ENCODE data around the gene GALNT9.
"Not testable (repeated sequence)": the region's sequence is repeated elsewhere in the genome, so short reads cannot be mapped to it uniquely, and the experiment has no call there.

Gene GALNT9

GRCh38 chr12:132358241-132359225, 29.1 kb upstream of the GALNT9 start:
- DNase-seq (ENCODE audit: low read depth, low spot score), result not testable (repeated sequence)

DNA sequence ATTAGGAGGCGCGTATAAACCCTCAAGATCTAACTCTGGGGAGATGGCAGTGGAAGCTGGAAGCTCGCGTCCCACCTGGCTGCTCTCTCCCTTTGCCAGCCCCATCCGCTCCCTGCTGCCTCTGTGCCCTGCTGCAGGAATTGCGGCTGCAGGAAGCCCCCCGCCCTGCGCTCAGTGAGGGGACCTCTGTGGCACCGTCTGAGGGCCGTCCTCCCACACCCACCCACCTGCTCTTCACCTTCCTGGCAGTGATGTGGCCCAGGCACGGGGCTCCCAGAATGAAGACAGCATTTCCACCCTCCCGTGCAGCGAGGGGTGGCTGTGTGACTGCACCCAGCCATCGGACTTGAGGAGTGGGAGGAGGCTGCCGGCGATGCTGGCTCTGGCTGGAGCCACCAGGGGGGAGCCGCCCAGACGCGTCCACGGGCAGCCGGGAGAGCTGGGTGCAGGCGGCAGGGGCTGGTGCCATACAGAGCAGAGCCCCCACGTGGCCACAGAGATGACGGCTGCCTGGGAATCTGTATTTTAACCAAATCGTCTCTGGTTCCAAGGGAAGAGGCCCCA, 28.3 kb upstream of the GALNT9 start:
- no peak for DNase-seq (ENCODE audit: low read depth, low spot score)

DNA sequence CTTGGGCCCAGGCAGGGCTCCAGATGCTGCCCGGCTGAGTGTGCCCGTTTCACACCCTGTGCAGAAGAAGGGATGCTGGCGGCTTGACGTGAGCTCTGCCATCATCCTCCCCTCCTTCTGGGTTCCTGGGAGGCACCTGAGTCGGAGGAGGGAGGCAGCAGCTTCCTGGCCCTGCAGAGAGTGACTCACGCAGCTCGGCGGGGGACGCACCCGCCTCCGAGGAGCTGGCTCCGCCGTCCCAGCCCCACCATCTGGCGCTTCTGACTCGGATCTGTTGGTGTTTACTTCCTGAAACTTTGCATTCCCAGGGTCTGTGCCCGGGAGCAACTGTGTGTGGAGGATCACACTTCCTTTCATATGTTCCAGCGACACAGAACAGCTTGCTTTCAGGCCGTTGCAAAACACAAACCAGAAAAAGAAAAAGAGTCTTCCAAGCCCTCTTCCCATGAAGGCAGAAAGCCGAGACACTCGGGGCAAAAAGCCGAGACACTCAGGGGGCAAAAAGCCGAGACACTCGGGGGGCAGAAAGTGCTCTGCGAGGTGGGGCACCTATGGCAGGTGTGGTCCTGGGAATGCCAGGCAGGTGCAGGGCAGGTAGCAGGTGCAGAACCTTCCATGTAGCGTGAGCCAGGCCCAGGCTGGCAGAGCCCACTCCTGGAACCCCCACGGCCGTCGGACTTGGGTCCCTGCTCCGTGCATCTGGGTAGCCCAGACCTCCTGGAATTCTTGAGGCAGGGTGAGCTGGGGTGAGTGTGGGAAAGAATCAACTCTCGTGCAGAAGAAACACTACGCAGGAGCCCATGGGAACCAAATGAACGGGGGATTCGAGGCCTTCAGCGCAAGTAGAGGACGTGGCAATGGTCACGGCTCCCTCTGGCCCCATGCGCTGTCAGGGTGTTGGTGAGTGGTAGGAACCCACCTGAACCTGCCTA, 27.6 kb upstream of the GALNT9 start:
- DNase-seq (ENCODE audit: low read depth, low spot score), result peak; percentile 45

DNA sequence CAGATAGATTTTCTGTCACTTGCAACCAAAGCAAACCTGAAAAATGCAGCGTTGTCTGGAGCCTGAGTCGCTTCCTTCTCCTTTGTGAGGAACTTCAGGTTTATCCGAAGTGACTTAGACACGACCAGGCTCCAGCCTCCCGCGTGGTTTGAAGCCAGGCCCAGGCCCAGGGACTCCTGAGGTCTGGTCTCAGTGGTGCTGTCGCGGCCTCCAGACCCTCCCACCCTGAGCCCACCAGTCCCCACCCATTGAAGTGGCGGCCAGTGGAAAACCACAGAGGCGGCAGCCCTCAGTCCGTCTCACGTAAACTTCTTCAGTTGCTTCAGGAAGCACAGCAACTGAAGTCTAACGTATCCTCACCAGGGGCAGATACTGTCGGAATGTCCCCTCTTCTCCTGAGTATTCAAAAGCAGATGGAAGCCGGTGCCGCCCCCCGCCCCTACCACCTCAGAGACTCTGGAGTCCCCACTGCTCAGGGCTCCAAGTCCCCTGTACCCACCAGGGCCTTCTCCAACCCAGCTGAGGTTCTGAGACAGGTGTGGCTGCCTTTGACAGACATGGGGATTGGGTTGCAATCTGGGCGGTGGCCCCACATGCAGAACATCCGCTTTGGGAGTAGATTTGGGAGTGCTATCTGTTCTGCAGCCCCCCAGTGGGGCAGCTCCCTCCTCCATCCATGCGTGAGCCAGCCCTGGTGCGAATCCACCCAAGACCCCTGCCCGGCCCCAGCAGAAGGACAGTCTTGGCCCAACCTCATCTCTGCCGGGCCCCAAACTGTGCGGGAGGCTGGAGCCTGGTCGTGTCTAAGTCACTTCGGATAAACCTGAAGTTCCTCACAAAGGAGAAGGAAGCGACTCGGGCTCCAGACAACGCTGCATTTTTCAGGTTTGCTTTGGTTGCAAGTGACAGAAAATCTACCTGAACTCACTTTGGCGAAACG, 26.6 kb upstream of the GALNT9 start:
- no peak for DNase-seq (ENCODE audit: low read depth, low spot score)

- no peak for DNase-seq (ENCODE audit: low read depth, low spot score)
These were observed 25.7 kb upstream of the GALNT9 start for GRCh38 chr12:132354982-132355680.

- DNase-seq (ENCODE audit: low read depth, low spot score), result no peak
These were observed 25.0 kb upstream of the GALNT9 start for GRCh38 chr12:132354211-132354981.

GRCh38 chr12:132353811-132354210, 24.4 kb upstream of the GALNT9 start:
- no peak for DNase-seq (ENCODE audit: low read depth, low spot score)

DNA sequence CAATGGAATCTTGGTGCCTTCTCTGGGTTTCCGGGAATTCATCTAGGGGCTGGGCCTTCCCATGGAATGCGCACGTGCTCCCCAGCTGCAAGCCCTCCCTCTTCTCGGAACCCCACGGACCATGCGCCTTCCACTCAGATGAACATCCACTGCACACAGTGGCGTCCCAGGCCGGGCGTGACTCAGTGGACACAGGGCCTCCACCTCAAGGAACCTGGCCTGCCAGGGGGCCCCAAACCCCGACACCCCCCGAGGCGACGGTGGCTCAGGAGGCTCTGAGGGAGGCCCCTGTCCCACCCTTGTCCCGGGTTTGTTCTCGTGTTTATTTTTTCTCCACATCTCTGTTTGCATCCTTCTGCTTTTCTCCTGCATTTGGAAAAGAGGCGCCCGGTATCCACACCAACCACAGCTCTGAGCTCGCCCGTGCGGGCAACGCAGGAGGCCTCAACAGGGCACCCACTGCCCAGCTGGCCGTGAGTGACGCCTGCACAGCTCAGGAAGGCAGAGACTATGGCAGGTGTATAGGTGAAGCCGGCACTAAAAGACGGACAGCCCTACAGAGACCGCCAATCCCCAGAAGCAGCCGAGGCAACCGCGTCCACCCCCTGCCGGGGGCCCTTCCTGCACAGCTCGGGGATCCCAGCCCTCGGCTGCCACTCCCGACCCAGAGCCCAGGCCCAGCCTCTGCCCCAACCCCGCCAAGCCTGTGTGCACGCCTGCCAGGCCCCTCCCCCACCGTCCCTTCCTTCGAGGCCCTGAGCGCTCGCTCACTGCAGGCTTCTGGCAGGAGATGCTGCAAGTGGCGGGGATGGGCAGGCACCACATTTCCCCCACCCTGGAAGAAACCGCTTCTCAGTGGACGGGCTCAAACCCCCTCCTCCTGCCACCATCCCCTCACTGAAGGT, 23.8 kb upstream of the GALNT9 start:
- DNase-seq (ENCODE audit: low read depth, low spot score), result no peak

GRCh38 chr12:132351751-132352495, 22.5 kb upstream of the GALNT9 start:
- DNase-seq (ENCODE audit: low read depth, low spot score), result no peak

GRCh38 chr12:132349501-132350131, 20.2 kb upstream of the GALNT9 start:
- no peak for DNase-seq (ENCODE audit: low read depth, low spot score)

GRCh38 chr12:132348176-132348575, 18.8 kb upstream of the GALNT9 start:
- DNase-seq (ENCODE audit: low read depth, low spot score), result no peak

DNA sequence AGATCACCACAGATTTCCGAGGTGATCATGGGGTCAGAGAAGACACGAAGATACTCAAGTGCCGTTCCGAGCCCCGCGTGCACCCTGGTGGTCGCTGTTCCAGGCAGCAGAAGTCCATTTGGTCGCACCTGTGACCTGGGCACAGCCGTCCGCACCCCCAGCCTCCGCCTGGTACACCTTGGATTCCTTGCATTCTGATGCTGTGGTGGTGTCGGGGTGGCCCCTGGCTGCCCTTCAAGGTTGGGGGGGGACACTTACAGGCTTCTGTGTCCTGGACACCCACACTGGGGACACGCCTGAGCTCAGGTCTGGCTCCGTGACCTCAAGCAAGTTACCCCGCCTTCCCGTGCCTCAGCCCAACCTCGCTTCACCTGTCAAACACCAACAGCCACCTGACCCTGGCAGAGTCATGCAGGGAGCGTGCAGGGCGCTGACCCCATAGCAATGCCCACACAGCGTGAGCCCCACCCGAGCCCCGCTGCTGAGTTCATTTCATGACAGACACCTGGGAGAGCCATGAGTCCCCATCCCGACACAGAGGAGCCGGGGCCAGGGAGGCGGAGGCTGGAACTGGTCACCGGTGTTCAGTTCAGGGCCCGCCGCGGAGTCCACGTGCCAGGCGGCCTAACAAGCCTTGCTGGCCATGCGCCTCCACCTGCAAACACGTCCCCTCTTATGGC, 17.9 kb upstream of the GALNT9 start:
- DNase-seq (ENCODE audit: low read depth, low spot score), result no peak

GRCh38 chr12:132346471-132347175, 17.2 kb upstream of the GALNT9 start:
- DNase-seq (ENCODE audit: low read depth, low spot score), result no peak

DNA sequence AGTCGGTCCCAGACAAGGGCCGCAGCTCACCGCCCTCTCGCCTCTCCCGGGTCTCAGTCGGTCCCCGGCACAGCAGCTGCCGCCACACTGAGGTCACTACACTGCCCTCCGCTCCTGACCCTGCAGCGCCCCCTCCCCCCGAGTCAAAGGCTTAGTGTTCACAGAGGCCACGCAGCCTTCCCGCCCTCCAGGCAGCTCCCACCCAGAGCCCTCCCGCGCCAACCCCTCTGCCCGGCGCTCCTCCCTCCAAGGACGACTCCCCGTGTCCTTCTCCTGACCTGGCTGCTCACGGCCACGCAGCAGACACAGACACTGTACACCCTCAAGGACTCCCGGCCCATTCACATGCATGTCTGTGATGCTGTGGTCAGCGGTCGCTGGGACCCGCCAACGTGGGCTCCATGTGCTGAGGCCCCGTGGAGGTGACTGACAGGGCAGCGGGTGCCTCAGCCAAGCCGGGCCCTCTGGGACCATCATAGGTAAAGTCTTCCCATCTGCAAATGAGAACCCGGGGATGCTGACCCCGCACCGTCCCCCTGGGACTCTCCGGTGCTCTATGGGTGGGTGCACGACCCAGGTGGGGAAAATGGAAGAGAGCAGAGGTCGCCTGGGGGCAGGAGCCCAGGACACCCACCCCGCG, 16.3 kb upstream of the GALNT9 start:
- no peak for DNase-seq (ENCODE audit: low read depth, low spot score)

- no peak for DNase-seq (ENCODE audit: low read depth, low spot score)
These were observed 15.7 kb upstream of the GALNT9 start for GRCh38 chr12:132345126-132345525.
